SK-N-SH (cell line): Measurements from ENCODE around the gene SETBP1. TPM values are rescaled to one million over a fixed set of nuclear protein-coding genes. Genes with fewer than 3 reads are reported as not detected.

ENCODE experiments used
- CTCF ChIA-PET: fragments of 300-600, 350-600 bp; formaldehyde crosslinking; extraction: SDS; loops from one replicate; lab custom pipeline; 2021; lab: Yijun Ruan, JAX
- POLR2A ChIA-PET: fragments of 350-600 bp; sonication (Branson Sonifier 250); formaldehyde crosslinking; extraction: SDS; loops from one replicate; lab custom pipeline; 2020; ENCODE audit warnings: antibody characterized with exemption, inconsistent platforms; lab: Yijun Ruan, JAX
- DNase-seq: peaks from one replicate; pipeline ENCODE4 v3.0.0; 2012
- H2AFZ ChIP-seq: fragments of 200-600 bp; sonication (generic); 2 replicates; pipeline ENCODE4 v1.8.1; 2016; ENCODE audit warnings: antibody characterized with exemption, mild to moderate bottlenecking, low read depth
- H3F3A ChIP-seq: fragments of 200-600 bp; sonication (generic); replicated peaks from 2 replicates; pipeline ENCODE3; 2016; ENCODE audit warnings: antibody characterized with exemption, mild to moderate bottlenecking; ENCODE audit not compliant: insufficient read depth
- H3K27ac ChIP-seq, 2 experiments: fragments of 200-500 bp in 1 of 2; fragments of 200-600 bp in 1 of 2; sonication (Bioruptor generic) in 1 of 2; sonication (generic), shearing (Covaris generic) in 1 of 2; 2 replicates each; pipeline versions ENCODE4 v1.5.1 to v1.6.1; 2014 to 2016; ENCODE audit warnings: low read depth in 2 of 2, inconsistent platforms in 1 of 2, low read length in 1 of 2, mild to moderate bottlenecking in 1 of 2, mixed read lengths in 1 of 2
- H3K27me3 ChIP-seq: fragments of 200-600 bp; sonication (generic), shearing (Covaris generic); 2 replicates; pipeline ENCODE4 v1.6.1; 2016; ENCODE audit warnings: mixed run types; ENCODE audit not compliant: insufficient read depth
- H3K36me3 ChIP-seq, 2 experiments: fragments of 200-500 bp in 1 of 2; fragments of 200-600 bp in 1 of 2; sonication (Bioruptor generic) in 1 of 2; sonication (generic) in 1 of 2; replicated peaks in 1 of 2; 2 replicates each; pipeline versions ENCODE3 to v1.5.1; 2014 to 2016; ENCODE audit warnings: low read length in 1 of 2, mild to moderate bottlenecking in 1 of 2; ENCODE audit not compliant: insufficient read depth in 2 of 2, control insufficient read depth in 1 of 2
- H3K4me1 ChIP-seq, 2 experiments: fragments of 200-500 bp in 1 of 2; fragments of 200-600 bp in 1 of 2; sonication (Bioruptor generic) in 1 of 2; sonication (generic), shearing (Covaris generic) in 1 of 2; 2 replicates each; pipeline versions ENCODE4 v1.5.1 to v1.6.1; 2014 to 2016; ENCODE audit warnings: low read depth in 1 of 2, low read length in 1 of 2, mixed run types in 1 of 2; ENCODE audit not compliant: insufficient read depth in 2 of 2, control insufficient read depth in 1 of 2
- H3K4me2 ChIP-seq: fragments of 200-600 bp; sonication (generic), shearing (Covaris generic); 2 replicates; pipeline ENCODE4 v1.6.1; 2017; ENCODE audit warnings: mixed run types
- H3K4me3 ChIP-seq, 2 experiments: fragments of 200-500 bp in 1 of 2; fragments of 200-600 bp in 1 of 2; sonication (Bioruptor generic) in 1 of 2; sonication (generic), shearing (Covaris generic) in 1 of 2; 2 replicates each; pipeline versions ENCODE4 v1.5.1 to v1.8.1; 2014 to 2016; ENCODE audit warnings: low read depth in 2 of 2, inconsistent platforms in 1 of 2, low read length in 1 of 2, mild to moderate bottlenecking in 1 of 2, mixed read lengths in 1 of 2, moderate library complexity in 1 of 2
- H3K79me2 ChIP-seq: fragments of 200-600 bp; sonication (generic); 2 replicates; pipeline ENCODE4 v1.8.1; 2017; ENCODE audit warnings: mild to moderate bottlenecking; ENCODE audit not compliant: insufficient read depth
- H3K9ac ChIP-seq: fragments of 200-600 bp; sonication (generic); 2 replicates; pipeline ENCODE4 v1.6.1; 2017; ENCODE audit warnings: mixed run types
- H3K9me2 ChIP-seq: fragments of 200-600 bp; sonication (generic); 2 replicates; pipeline ENCODE4 v1.6.1; 2017; ENCODE audit warnings: mixed run types
- H3K9me3 ChIP-seq: fragments of 200-600 bp; sonication (generic); 2 replicates; pipeline ENCODE4 v1.6.1; 2017; ENCODE audit warnings: mixed run types, mild to moderate bottlenecking, moderate library complexity
- H4K20me1 ChIP-seq: fragments of 200-600 bp; sonication (generic); 2 replicates; pipeline ENCODE4 v1.6.1; 2017; ENCODE audit warnings: mild to moderate bottlenecking, mixed run types; ENCODE audit not compliant: insufficient read depth
- CHD2 ChIP-seq: fragments of 150-350 bp; IDR thresholded peaks from 2 replicates; pipeline ENCODE4 v1.6.1; 2018; ENCODE audit warnings: low read length; ENCODE audit not compliant: partially characterized antibody
- ELF1 ChIP-seq: IDR thresholded peaks from 2 replicates; pipeline ENCODE4 v1.4.0; 2012
- EZH2phosphoT487 ChIP-seq: fragments of 200-600 bp; sonication (generic); IDR thresholded peaks from 2 replicates; pipeline ENCODE4 v1.6.1; 2017; ENCODE audit warnings: low read depth, mixed run types, mild to moderate bottlenecking, antibody characterized with exemption, moderate library complexity, borderline replicate concordance
- FOSL2 ChIP-seq: IDR thresholded peaks from 2 replicates; pipeline ENCODE4 v1.4.0; 2012; ENCODE audit warnings: low read depth, mild to moderate bottlenecking, moderate library complexity, borderline replicate concordance
- FOXJ3 ChIP-seq: sonication (generic); formaldehyde crosslinking; IDR thresholded peaks from 2 replicates; pipeline ENCODE4 v1.5.1; 2020; ENCODE audit warnings: mild to moderate bottlenecking, missing genetic modification reagents
- FOXM1 ChIP-seq: IDR thresholded peaks from 2 replicates; pipeline ENCODE4 v1.4.0; 2012; ENCODE audit warnings: low read depth, mild to moderate bottlenecking
- GABPA ChIP-seq: IDR thresholded peaks from 2 replicates; pipeline ENCODE4 v1.4.0; 2012; ENCODE audit warnings: low read depth, mild to moderate bottlenecking
- GATA2 ChIP-seq: sonication (generic); formaldehyde crosslinking; IDR thresholded peaks from 2 replicates; pipeline ENCODE4 v1.5.0; 2020; ENCODE audit warnings: mild to moderate bottlenecking, missing genetic modification reagents
- JUND ChIP-seq: IDR thresholded peaks from 2 replicates; pipeline ENCODE4 v1.4.0; 2012
- POLR2AphosphoS5 ChIP-seq: IDR thresholded peaks from 2 replicates; pipeline ENCODE4 v1.6.1; 2012; ENCODE audit warnings: low read depth, low read length
- RCOR1 ChIP-seq: fragments of 150-350 bp; IDR thresholded peaks from 2 replicates; pipeline ENCODE4 v1.6.1; 2017; ENCODE audit warnings: antibody characterized with exemption, low read length
- RFX5 ChIP-seq: IDR thresholded peaks from 2 replicates; pipeline ENCODE4 v1.6.1; 2012; ENCODE audit warnings: mild to moderate bottlenecking, improper control_type of control experiment, low read length
- SMC3 ChIP-seq: IDR thresholded peaks from 2 replicates; pipeline ENCODE4 v1.6.1; 2012; ENCODE audit warnings: low read depth, low read length, improper control_type of control experiment
- TAF1 ChIP-seq: IDR thresholded peaks from 2 replicates; pipeline ENCODE4 v1.6.1; 2012; ENCODE audit warnings: low read depth, mild to moderate bottlenecking, low read length, moderate library complexity, borderline replicate concordance
- TCF12 ChIP-seq: IDR thresholded peaks from 2 replicates; pipeline ENCODE4 v1.4.0; 2012
- WGBS: methylation state at CpG from one replicate; pipeline ENCODE4 v1.1.6; 2017; ENCODE audit warnings: low lambda C conversion rate; 5-methylcytosine and 5-hydroxymethylcytosine counted together
- polyA plus RNA-seq, 3 experiments: library from polyadenylated mRNA; depleted of rRNA; stranded (reverse); fragments of >200 nt; gene quantifications; 2 replicates each; pipeline ENCODE4 v1.2.3, GENCODE V29; 2012
- TF ChIP-seq, protein P1 (sequence below): IDR thresholded peaks from 2 replicates; pipeline ENCODE4; 2012
- TF ChIP-seq, protein P2 (sequence below): fragments of 150-350 bp; IDR thresholded peaks from 2 replicates; pipeline ENCODE4 v1.6.1; 2016; ENCODE audit warnings: mild to moderate bottlenecking, low read depth, low read length
- TF ChIP-seq, protein P3 (sequence below): fragments of 150-350 bp; IDR thresholded peaks from 2 replicates; pipeline ENCODE4 v1.6.1; 2017; ENCODE audit warnings: antibody characterized with exemption, low read length, low read depth, borderline replicate concordance
- TF ChIP-seq, protein P4 (sequence below): IDR thresholded peaks from 2 replicates; pipeline ENCODE4 v1.4.0; 2012; ENCODE audit warnings: low read depth, borderline replicate concordance

SETBP1 gene
- polyA plus RNA-seq, 1 of the 3 experiments (the other 2 are of a cell fraction) = 3.0 TPM

DNA sequence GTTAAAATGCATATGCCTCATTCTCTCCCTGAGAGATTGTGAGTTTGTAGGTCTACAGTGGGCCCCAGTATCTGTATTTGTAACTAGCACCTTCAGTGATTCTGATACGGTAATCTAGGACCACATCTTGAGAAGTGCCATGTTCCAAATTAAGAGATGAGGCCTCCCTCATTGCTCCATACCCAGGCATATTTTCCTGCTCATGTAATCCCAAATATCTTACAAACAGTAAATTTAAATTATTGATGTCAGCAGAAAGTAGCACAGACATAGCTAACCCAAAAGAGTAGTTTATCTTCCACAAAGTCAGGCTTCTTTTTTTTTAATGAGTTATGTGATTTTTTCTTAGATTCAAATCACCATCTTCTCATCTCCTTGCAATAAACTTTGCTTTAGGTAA is 263.8 kb downstream of the SETBP1 start (continued):
- no peak for TF ChIP-seq EZH2phosphoT487
- TF ChIP-seq TCF12 = no peak
- TF ChIP-seq, protein P1, sequence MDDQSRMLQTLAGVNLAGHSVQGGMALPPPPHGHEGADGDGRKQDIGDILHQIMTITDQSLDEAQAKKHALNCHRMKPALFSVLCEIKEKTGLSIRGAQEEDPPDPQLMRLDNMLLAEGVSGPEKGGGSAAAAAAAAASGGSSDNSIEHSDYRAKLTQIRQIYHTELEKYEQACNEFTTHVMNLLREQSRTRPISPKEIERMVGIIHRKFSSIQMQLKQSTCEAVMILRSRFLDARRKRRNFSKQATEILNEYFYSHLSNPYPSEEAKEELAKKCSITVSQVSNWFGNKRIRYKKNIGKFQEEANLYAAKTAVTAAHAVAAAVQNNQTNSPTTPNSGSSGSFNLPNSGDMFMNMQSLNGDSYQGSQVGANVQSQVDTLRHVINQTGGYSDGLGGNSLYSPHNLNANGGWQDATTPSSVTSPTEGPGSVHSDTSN = no peak
- TF ChIP-seq, protein P2, sequence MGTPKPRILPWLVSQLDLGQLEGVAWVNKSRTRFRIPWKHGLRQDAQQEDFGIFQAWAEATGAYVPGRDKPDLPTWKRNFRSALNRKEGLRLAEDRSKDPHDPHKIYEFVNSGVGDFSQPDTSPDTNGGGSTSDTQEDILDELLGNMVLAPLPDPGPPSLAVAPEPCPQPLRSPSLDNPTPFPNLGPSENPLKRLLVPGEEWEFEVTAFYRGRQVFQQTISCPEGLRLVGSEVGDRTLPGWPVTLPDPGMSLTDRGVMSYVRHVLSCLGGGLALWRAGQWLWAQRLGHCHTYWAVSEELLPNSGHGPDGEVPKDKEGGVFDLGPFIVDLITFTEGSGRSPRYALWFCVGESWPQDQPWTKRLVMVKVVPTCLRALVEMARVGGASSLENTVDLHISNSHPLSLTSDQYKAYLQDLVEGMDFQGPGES = no peak

DNA sequence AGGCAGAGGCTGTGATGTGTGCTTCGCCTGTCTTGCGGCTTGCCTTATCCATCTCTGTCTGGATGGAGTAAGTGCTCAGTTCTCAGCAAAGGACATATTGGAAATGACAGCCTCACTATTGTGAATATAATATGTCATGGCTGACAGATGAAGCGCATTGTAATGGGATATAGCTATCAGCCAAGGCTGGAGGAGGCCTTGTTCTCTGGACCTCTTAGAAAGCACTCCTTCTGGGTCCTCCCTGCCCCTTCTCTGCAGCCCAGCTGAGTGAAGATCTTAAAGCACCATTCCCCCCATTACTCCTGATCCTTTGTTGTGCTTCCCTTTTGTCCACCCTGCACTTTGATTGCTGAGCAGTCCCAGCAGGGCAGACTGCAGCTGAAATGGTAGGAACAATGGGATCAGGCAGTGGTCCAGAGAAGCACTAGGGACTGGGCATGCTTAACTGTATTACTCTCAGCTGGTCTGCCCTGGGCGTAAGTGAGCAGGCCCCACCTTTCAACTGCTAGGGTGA is 265.3 kb downstream of the SETBP1 start:
- Histone ChIP-seq H4K20me1 (no peaks in the 10 kb centered on the region), H3K27me3 (no peaks in the 10 kb centered on the region), H3K27ac (no peak overlapping the region), H3K9me2 (no peaks in the 10 kb centered on the region), H3K4me1 (peaks cover 3 to 7% of the 10 kb centered on the region in 2 experiments; a peak in 2 of 4 replicates), H3K9me3 (no peaks in the 10 kb centered on the region), H3K4me3 (no peak overlapping the region), H3K9ac (no peak overlapping the region), H3K4me2 (no peak overlapping the region), H3F3A (no peaks in the 10 kb centered on the region), H2AFZ (no peak overlapping the region), H3K79me2 (no peaks in the 10 kb centered on the region), H3K36me3 (peaks cover 5 to 7% of the 10 kb centered on the region in 2 experiments)
- TF ChIP-seq RFX5 (no peak), FOXJ3 (no peak), ELF1 (no peak)
- CTCF ChIA-PET = no interaction called here
- POLR2A ChIA-PET = no interaction called here
- WGBS = 78% methylated on average over 4 of the region's 4 CpGs
- no peak for DNase-seq

DNA sequence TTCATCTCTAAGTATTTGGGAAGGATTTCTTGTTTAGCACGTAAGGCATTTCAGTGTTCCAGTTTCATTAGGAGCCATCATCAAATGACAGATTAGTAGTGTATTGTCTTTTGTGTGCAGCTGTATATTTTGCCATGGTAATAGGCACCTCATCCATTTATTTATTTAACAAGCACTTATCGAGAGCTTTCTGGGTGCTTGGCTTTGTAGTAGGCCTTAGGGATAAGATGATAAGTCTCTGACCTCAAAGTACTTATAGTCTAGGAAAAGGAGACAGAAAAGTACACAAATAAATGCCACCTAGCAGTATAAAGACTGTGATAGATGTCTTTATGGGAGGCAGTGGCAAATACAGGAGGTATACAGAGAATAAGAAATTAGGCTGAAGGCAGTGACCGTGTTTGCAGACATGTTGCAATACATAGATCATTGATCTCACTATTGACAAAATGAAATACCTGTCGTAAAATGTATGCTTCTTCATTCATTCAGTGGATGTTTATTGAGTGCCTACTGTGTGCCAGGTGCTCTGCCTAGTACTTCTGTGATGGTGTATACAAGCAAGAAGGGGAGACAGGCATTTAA is 265.9 kb downstream of the SETBP1 start:
- H3K9ac ChIP-seq = no peak overlapping the region
- no peak overlapping the region for H3K4me2 ChIP-seq
- H4K20me1 ChIP-seq = no peaks in the 10 kb centered on the region
- H3K9me2 ChIP-seq = no peaks in the 10 kb centered on the region
- H3K27me3 ChIP-seq = no peaks in the 10 kb centered on the region
- no peak overlapping the region for H2AFZ ChIP-seq
- 90% methylated on average over 4 of the region's 4 CpGs for WGBS
- peaks cover 3 to 7% of the 10 kb centered on the region in 2 experiments; a peak in 2 of 4 replicates for H3K4me1 ChIP-seq
- no peak for DNase-seq
- no peak overlapping the region for H3K4me3 ChIP-seq
- H3F3A ChIP-seq = no peaks in the 10 kb centered on the region
- POLR2A ChIA-PET = no interaction called here
- peaks cover 5 to 7% of the 10 kb centered on the region in 2 experiments for H3K36me3 ChIP-seq
- CTCF ChIA-PET = no interaction called here
- H3K9me3 ChIP-seq = no peaks in the 10 kb centered on the region
- no peaks in the 10 kb centered on the region for H3K79me2 ChIP-seq
- no peak overlapping the region for H3K27ac ChIP-seq
- no peak for TF ChIP-seq RFX5
- no peak for TF ChIP-seq TCF12
- no peak for TF ChIP-seq RCOR1
- TF ChIP-seq JUND = no peak
- no peak for TF ChIP-seq CHD2
- no peak for TF ChIP-seq SMC3
- no peak for TF ChIP-seq POLR2AphosphoS5
- TF ChIP-seq FOXM1 = no peak
- TF ChIP-seq TAF1 = no peak
- no peak for TF ChIP-seq GATA2 (CRISPR knock-in tag)
- no peak for TF ChIP-seq FOSL2
- TF ChIP-seq, protein P3, sequence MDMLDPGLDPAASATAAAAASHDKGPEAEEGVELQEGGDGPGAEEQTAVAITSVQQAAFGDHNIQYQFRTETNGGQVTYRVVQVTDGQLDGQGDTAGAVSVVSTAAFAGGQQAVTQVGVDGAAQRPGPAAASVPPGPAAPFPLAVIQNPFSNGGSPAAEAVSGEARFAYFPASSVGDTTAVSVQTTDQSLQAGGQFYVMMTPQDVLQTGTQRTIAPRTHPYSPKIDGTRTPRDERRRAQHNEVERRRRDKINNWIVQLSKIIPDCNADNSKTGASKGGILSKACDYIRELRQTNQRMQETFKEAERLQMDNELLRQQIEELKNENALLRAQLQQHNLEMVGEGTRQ = no peak
- TF ChIP-seq, protein P2 = no peak
- TF ChIP-seq, protein P4, sequence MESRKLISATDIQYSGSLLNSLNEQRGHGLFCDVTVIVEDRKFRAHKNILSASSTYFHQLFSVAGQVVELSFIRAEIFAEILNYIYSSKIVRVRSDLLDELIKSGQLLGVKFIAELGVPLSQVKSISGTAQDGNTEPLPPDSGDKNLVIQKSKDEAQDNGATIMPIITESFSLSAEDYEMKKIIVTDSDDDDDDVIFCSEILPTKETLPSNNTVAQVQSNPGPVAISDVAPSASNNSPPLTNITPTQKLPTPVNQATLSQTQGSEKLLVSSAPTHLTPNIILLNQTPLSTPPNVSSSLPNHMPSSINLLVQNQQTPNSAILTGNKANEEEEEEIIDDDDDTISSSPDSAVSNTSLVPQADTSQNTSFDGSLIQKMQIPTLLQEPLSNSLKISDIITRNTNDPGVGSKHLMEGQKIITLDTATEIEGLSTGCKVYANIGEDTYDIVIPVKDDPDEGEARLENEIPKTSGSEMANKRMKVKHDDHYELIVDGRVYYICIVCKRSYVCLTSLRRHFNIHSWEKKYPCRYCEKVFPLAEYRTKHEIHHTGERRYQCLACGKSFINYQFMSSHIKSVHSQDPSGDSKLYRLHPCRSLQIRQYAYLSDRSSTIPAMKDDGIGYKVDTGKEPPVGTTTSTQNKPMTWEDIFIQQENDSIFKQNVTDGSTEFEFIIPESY = no peak
- TF ChIP-seq GABPA = no peak
